Epithelial cell of esophagus (primary cell): ENCODE measurements around the gene SLC6A13.

Experiments
- DNase-seq: peaks from one replicate; pipeline ENCODE4 v3.0.0; 2010; ENCODE audit warnings: low read depth
- H3K4me3 ChIP-seq: 2 replicates; pipeline ENCODE4 v1.5.1; 2011; ENCODE audit warnings: mild to moderate bottlenecking, low read length, control low read depth
- CTCF ChIP-seq: IDR thresholded peaks from 2 replicates; pipeline ENCODE4 v1.5.1; 2011; ENCODE audit warnings: low read depth, mild to moderate bottlenecking, low read length, control low read depth, inconsistent platforms; ENCODE audit not compliant: insufficient read depth; ENCODE audit errors: missing control alignments

SLC6A13 gene

DNA sequence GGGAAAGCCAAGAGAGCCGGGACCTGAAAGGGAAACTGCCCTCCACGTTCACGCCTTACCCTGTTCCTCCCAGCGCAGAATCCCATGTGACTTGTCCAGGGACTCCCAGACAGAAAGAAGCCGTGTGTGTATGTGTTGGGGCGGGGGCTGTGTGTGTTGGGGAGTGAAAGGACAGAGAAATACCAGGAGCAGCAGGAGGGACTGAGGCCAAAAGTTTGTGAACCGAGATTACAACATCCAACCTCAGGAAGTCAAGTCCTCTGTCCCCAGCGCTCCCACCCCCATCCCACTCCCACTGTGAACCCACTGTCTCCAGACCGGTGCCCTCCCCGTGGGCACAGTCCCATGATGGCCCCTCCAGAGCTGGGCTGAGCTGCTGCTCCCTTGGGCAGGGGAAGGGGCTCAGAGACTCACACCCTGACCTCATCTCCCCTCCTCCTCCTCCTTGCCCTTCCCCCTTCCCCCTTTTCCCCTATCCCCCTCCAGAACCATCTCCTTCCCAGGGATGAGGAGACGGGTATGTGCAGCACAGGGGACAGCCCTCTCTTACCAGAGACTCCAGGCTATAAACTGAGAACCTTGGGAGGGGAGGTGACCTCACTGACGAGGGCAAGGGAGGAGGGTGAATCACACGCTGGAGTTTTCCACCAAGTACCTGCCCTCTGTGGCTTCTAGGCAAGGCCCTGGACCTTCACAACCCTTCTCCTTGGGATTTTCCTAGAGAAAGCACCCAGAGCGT is 48.5 kb downstream of the SLC6A13 start, which contains the start of gene SLC6A12:
SLC6A12 (minus strand) TSS at position 155 of the 739 bp plus-strand sequence. CDS start 4,171 bp downstream, outside the sequence.
- DNase-seq: no peak
- TF ChIP-seq CTCF: no peak
- H3K4me3 ChIP-seq: no peak within 1 kb of the TSS

DNA sequence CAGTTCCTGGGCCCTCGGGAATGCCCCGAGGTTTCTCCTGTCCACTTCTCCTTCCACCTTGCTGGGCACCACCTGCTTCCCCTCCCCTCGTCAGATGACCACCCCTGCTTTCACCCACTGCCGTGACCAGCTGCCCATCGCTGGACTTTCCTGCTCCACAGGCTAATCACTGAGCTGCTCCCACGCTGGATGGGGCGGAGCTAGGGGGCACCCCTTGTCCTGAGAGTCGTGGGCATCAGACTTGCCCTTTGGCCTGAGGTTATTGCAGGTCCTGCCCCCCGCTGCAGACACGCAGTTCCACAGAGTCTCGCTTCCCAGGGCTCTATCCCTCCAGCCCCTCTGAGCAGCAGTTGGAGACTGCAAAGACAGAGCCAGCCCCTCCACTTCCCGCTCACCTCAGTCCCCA is 49.1 kb downstream of the SLC6A13 start:
- DNase-seq: no peak
- no peak for TF ChIP-seq CTCF
- no peak overlapping the region for H3K4me3 ChIP-seq

DNA sequence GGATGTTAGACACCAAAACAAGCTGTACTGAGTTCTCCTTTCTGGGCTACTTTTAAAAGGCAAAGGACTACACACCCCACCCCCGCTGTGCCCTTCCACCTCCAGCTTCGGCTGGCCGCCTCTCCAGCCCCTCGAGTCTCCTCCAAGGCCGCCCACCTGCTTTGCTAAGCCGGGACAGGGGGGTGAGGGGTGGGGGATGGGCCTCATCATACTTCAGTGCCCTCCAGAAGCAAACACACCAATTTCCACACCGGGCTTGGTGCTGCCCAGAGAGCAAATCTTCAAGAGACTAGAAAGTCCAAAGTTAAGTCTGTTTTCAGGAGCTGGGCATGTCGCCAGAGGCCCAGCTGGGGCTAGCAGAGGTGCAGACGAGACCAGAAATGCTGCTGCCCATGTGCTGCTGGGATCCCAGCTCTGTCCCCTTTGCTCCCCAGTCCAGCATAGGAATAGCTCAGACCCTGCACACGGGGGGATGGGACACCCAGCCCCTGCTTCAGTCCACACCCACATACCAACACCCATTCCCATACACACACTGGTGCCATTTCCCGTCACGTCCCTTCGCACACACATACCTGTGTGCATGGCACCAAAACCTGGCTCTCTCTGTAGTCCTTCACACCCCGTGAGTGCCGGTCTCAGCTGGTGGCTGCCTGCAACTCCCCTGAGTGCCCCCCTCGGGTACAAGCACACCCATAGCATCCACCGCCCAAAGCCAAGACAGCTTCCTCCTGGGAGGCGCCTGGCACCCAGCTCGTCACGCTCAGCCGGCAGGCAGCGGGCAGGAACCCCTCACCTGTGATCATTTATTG is 49.7 kb downstream of the SLC6A13 start:
- TF ChIP-seq CTCF: no peak
- DNase-seq: no peak
- no peak overlapping the region for H3K4me3 ChIP-seq

GRCh38 chr12:212415-212714 is 50.3 kb downstream of the SLC6A13 start:
- no peak for DNase-seq
- no peak for TF ChIP-seq CTCF
- no peak overlapping the region for H3K4me3 ChIP-seq

- H3K4me3 ChIP-seq: no peak overlapping the region
- DNase-seq: no peak
- TF ChIP-seq CTCF: no peak
Observed at GRCh38 chr12:211639-212414, 50.8 kb downstream of the SLC6A13 start.

DNA sequence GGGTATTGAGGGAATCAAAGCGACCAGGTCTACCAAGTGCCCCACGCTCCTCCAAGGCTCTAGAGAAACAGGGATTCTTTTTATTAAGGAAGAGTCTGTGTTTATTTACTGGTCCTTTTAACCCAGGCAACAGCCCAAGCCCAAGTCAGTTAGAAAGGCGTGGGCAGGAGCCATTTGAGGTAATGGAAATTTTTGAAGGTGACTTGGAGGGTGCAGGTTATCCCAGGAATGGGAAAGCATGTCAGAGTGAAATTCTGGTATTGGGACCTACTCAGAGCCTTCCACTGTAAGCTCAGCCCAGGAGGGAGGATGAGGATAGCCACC is 51.5 kb downstream of the SLC6A13 start:
- no peak for TF ChIP-seq CTCF
- H3K4me3 ChIP-seq: no peak overlapping the region
- no peak for DNase-seq
